Fibroblast of mammary gland (primary cell): ENCODE measurements around the gene ST6GALNAC2.

Experiments
- DNase-seq: peaks from one replicate; pipeline ENCODE4 v3.0.0-alpha.2; 2010; ENCODE audit warnings: low read depth
- H3K4me3 ChIP-seq: 2 replicates; pipeline ENCODE4 v1.5.1; 2011; ENCODE audit warnings: low read depth, mild to moderate bottlenecking, low read length, moderate library complexity; ENCODE audit not compliant: control insufficient read depth
- CTCF ChIP-seq: conservative IDR thresholded peaks from 2 replicates; pipeline ENCODE4 v1.5.1; 2011; ENCODE audit warnings: low read depth, low read length, inconsistent platforms; ENCODE audit not compliant: control insufficient read depth, insufficient read depth

Gene ST6GALNAC2

GRCh38 chr17:76578376-76578775 lies 7.3 kb downstream of the ST6GALNAC2 start:
- H3K4me3 ChIP-seq: no peak overlapping the region
- no peak for TF ChIP-seq CTCF
- no peak for DNase-seq

GRCh38 chr17:76577876-76578275 lies 7.8 kb downstream of the ST6GALNAC2 start:
- no peak for TF ChIP-seq CTCF
- no peak for DNase-seq
- H3K4me3 ChIP-seq: no peak overlapping the region

GRCh38 chr17:76576189-76576588 lies 9.5 kb downstream of the ST6GALNAC2 start:
- TF ChIP-seq CTCF: no peak
- H3K4me3 ChIP-seq: no peak overlapping the region
- DNase-seq: no peak

- DNase-seq: no peak
- no peak overlapping the region for H3K4me3 ChIP-seq
- TF ChIP-seq CTCF: no peak
Observed at GRCh38 chr17:76575570-76575969, 10.1 kb downstream of the ST6GALNAC2 start.

GRCh38 chr17:76574166-76574565 lies 11.5 kb downstream of the ST6GALNAC2 start:
- DNase-seq: no peak
- no peak overlapping the region for H3K4me3 ChIP-seq
- TF ChIP-seq CTCF: no peak

GRCh38 chr17:76573096-76573495 lies 12.6 kb downstream of the ST6GALNAC2 start:
- no peak for DNase-seq
- TF ChIP-seq CTCF: no peak
- H3K4me3 ChIP-seq: no peak overlapping the region
